ENCODE data around the gene CUX1.
"Not testable (repeated sequence)": the region's sequence is repeated elsewhere in the genome, so short reads cannot be mapped to it uniquely, and the experiment has no call there.

Gene CUX1

GRCh38 chr7:102006695-102007094 is 189.3 kb downstream of the CUX1 start:
- no peak for DNase-seq (ENCODE audit: low read depth in 3 of 3)

GRCh38 chr7:102008535-102009262 is 191.3 kb downstream of the CUX1 start:
- DNase-seq (ENCODE audit: low read depth in 3 of 3), result no peak

- DNase-seq (ENCODE audit: low read depth in 3 of 3), result no peak
Observed at GRCh38 chr7:102009628-102010027, 192.2 kb downstream of the CUX1 start.

- DNase-seq (ENCODE audit: low read depth in 3 of 3), result not testable (repeated sequence)
Observed at GRCh38 chr7:102012112-102012830, 194.8 kb downstream of the CUX1 start.

GRCh38 chr7:102012941-102013461 is 195.6 kb downstream of the CUX1 start:
- DNase-seq (ENCODE audit: low read depth in 3 of 3), result no peak

GRCh38 chr7:102018876-102019275 is 201.4 kb downstream of the CUX1 start:
- DNase-seq (ENCODE audit: low read depth in 3 of 3), result no peak

- DNase-seq (ENCODE audit: low read depth in 3 of 3), result no peak
Observed at GRCh38 chr7:102019461-102019860, 202.0 kb downstream of the CUX1 start.

- no peak for DNase-seq (ENCODE audit: low read depth in 3 of 3)
Observed at GRCh38 chr7:102021841-102022618, 204.6 kb downstream of the CUX1 start.

GRCh38 chr7:102024005-102024768 is 206.8 kb downstream of the CUX1 start:
- no peak for DNase-seq (ENCODE audit: low read depth in 3 of 3)

GRCh38 chr7:102024769-102025391 is 207.5 kb downstream of the CUX1 start:
- no peak for DNase-seq (ENCODE audit: low read depth in 3 of 3)

- DNase-seq (ENCODE audit: low read depth in 3 of 3), result not testable (repeated sequence)
Observed at GRCh38 chr7:102025777-102026176, 208.4 kb downstream of the CUX1 start.

- DNase-seq (ENCODE audit: low read depth in 3 of 3), result no peak
Observed at GRCh38 chr7:102028206-102028826, 210.9 kb downstream of the CUX1 start.

- DNase-seq (ENCODE audit: low read depth in 3 of 3), result no peak
Observed at GRCh38 chr7:102029616-102030015, 212.2 kb downstream of the CUX1 start.

GRCh38 chr7:102030696-102031095 is 213.3 kb downstream of the CUX1 start:
- no peak for DNase-seq (ENCODE audit: low read depth in 3 of 3)

GRCh38 chr7:102036958-102037357 is 219.5 kb downstream of the CUX1 start:
- DNase-seq (ENCODE audit: low read depth in 3 of 3), result no peak

- no peak for DNase-seq (ENCODE audit: low read depth in 3 of 3)
Observed at GRCh38 chr7:102039706-102040105, 222.3 kb downstream of the CUX1 start.

GRCh38 chr7:102040569-102040968 is 223.1 kb downstream of the CUX1 start:
- no peak for DNase-seq (ENCODE audit: low read depth in 3 of 3)

- DNase-seq (ENCODE audit: low read depth in 3 of 3), result no peak
Observed at GRCh38 chr7:102042016-102042656, 224.7 kb downstream of the CUX1 start.

- not testable (repeated sequence) for DNase-seq (ENCODE audit: low read depth in 3 of 3)
Observed at GRCh38 chr7:102042796-102043195, 225.4 kb downstream of the CUX1 start.

GRCh38 chr7:102044641-102044983 is 227.2 kb downstream of the CUX1 start:
- no peak for DNase-seq (ENCODE audit: low read depth in 3 of 3)

Data from stimulated activated CD4-positive, alpha-beta T cell treated with anti-CD3 and anti-CD28 coated beads, TNF-alpha, amount 100 ng/mL, for 48 hours (primary cell).